KMS-11 (cell line): ENCODE data around the gene LCE3A.

ENCODE experiments used
- H2AFZ ChIP-seq: fragments of 200-600 bp; sonication (generic); 2 replicates; pipeline ENCODE4 v1.6.1; 2016; ENCODE audit warnings: antibody characterized with exemption, mixed run types, low read depth
- H3K27ac ChIP-seq: fragments of 200-600 bp; sonication (generic); 2 replicates; pipeline ENCODE4 v1.6.1; 2016; ENCODE audit warnings: mild to moderate bottlenecking, mixed run types
- H3K27me3 ChIP-seq: fragments of 200-600 bp; sonication (generic); 2 replicates; pipeline ENCODE4 v1.6.1; 2017; ENCODE audit warnings: mild to moderate bottlenecking, low read depth, mixed run types, moderate library complexity; ENCODE audit not compliant: insufficient read depth
- H3K36me3 ChIP-seq: fragments of 200-600 bp; sonication (generic); 2 replicates; pipeline ENCODE4 v1.6.1; 2017; ENCODE audit warnings: mild to moderate bottlenecking, mixed run types; ENCODE audit not compliant: insufficient read depth
- H3K4me1 ChIP-seq: fragments of 200-600 bp; sonication (generic); 2 replicates; pipeline ENCODE4 v1.6.1; 2016; ENCODE audit warnings: mild to moderate bottlenecking, low read depth, mixed run types; ENCODE audit not compliant: poor library complexity, severe bottlenecking
- H3K4me2 ChIP-seq: fragments of 200-600 bp; sonication (generic); 2 replicates; pipeline ENCODE4 v1.7.0; 2016; ENCODE audit warnings: mild to moderate bottlenecking, mixed run types
- H3K4me3 ChIP-seq: fragments of 200-600 bp; sonication (generic); IDR thresholded peaks from 2 replicates; pipeline ENCODE4 v1.6.1; 2017; ENCODE audit warnings: low read depth, low read length, mixed read lengths; ENCODE audit not compliant: insufficient read depth
- H3K79me2 ChIP-seq: fragments of 200-600 bp; sonication (generic); 2 replicates; pipeline ENCODE4 v1.6.1; 2016; ENCODE audit warnings: low read depth, mixed run types; ENCODE audit not compliant: insufficient read depth
- H3K9ac ChIP-seq: fragments of 200-600 bp; sonication (generic); 2 replicates; pipeline ENCODE4 v1.6.1; 2016; ENCODE audit warnings: mild to moderate bottlenecking, mixed run types
- H4K20me1 ChIP-seq: fragments of 200-600 bp; sonication (generic); 2 replicates; pipeline ENCODE4 v1.6.1; 2016; ENCODE audit warnings: mild to moderate bottlenecking, mixed run types; ENCODE audit not compliant: insufficient read depth
- CTCF ChIP-seq: fragments of 200-600 bp; sonication (generic); conservative IDR thresholded peaks from 2 replicates; pipeline ENCODE4 v1.6.1; 2017; ENCODE audit warnings: low read depth, mild to moderate bottlenecking, antibody characterized with exemption, low read length, moderate library complexity, mixed read lengths

LCE3A gene

DNA sequence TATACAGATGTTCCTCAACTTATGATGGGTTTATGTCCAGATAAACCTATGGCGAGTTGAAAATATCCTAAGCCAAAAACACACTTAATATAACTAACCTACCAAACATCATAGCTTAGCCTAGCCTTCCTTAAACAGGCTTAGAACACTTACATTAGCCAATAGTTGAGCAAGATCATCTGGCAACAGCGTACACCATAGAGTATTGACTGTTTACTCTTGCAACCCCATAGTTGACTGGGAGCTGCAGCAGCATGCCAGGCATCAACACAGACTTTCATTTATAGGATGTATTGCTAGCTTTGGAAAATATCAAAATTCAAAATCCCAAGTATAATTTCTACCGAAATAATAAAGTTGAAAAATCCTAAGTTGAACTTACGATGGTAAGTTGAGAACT, 34.8 kb upstream of the LCE3A start:
- Histone ChIP-seq H3K4me3 (no peak overlapping the region), H4K20me1 (no peaks in the 10 kb centered on the region), H2AFZ (no peak overlapping the region), H3K4me2 (no peak overlapping the region), H3K27ac (no peak overlapping the region), H3K4me1 (no peaks in the 10 kb centered on the region), H3K9ac (no peak overlapping the region), H3K79me2 (no peaks in the 10 kb centered on the region), H3K36me3 (no peaks in the 10 kb centered on the region), H3K27me3 (no peaks in the 10 kb centered on the region)
- no peak for TF ChIP-seq CTCF

GRCh38 chr1:152656459-152656858, 33.6 kb upstream of the LCE3A start:
- H3K4me1 ChIP-seq: no peaks in the 10 kb centered on the region
- no peak overlapping the region for H3K4me2 ChIP-seq
- TF ChIP-seq CTCF: no peak
- no peak overlapping the region for H3K4me3 ChIP-seq
- no peak overlapping the region for H2AFZ ChIP-seq
- no peaks in the 10 kb centered on the region for H3K27me3 ChIP-seq
- no peaks in the 10 kb centered on the region for H3K36me3 ChIP-seq
- H4K20me1 ChIP-seq: no peaks in the 10 kb centered on the region
- H3K79me2 ChIP-seq: no peaks in the 10 kb centered on the region
- H3K9ac ChIP-seq: no peak overlapping the region
- H3K27ac ChIP-seq: no peak overlapping the region

- Histone ChIP-seq H3K4me2 (no peak overlapping the region), H3K27ac (no peak overlapping the region), H2AFZ (peak overlapping the region; percentile 14; the same call in 1 of the 2 replicates), H4K20me1 (no peaks in the 10 kb centered on the region), H3K4me3 (no peak overlapping the region), H3K36me3 (no peaks in the 10 kb centered on the region), H3K9ac (no peak overlapping the region), H3K79me2 (no peaks in the 10 kb centered on the region), H3K4me1 (no peaks in the 10 kb centered on the region), H3K27me3 (no peaks in the 10 kb centered on the region)
- TF ChIP-seq CTCF: peak; percentile 100
These were observed 31.2 kb upstream of the LCE3A start for GRCh38 chr1:152654110-152654509.

DNA sequence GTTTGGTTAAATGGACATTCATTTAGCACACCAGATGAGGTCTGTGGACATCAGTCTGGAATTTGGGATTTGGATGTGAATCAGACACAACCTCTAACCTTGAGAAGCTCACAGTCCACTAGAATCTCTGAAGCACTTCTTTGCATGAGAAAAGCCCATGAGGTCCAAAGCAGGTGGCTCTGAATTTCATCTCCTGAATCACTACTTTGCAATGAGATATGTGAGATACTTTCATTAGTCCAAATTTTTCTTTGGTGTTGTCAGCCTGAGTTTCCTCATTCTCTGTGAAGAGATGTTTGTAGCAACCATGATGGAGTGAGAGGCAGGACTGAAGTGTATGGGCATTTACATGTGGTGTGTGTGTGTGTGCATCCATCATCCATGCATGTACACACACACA, 23.8 kb upstream of the LCE3A start:
- H3K4me1 ChIP-seq: no peaks in the 10 kb centered on the region
- H3K27ac ChIP-seq: no peak overlapping the region
- no peaks in the 10 kb centered on the region for H3K79me2 ChIP-seq
- no peak for TF ChIP-seq CTCF
- no peaks in the 10 kb centered on the region for H4K20me1 ChIP-seq
- no peak overlapping the region for H3K4me3 ChIP-seq
- no peaks in the 10 kb centered on the region for H3K36me3 ChIP-seq
- H3K4me2 ChIP-seq: no peak overlapping the region
- no peak overlapping the region for H3K9ac ChIP-seq
- no peak overlapping the region for H2AFZ ChIP-seq
- H3K27me3 ChIP-seq: no peaks in the 10 kb centered on the region
